Trophoblast cell (in vitro differentiated cells and primary cell): ENCODE data around the gene DSG4.

Experiments used
- DNase-seq, 2 donors: peaks; one replicate each; pipeline ENCODE4 v3.0.0-alpha.2; 2016
- H2AFZ ChIP-seq: 2 replicates; pipeline ENCODE4 v1.6.1; 2013; ENCODE audit warnings: low read length, moderate library complexity, mild to moderate bottlenecking; ENCODE audit not compliant: insufficient read depth, poor library complexity
- H2AK5ac ChIP-seq: 2 replicates; pipeline ENCODE4 v1.6.1; 2013; ENCODE audit warnings: mild to moderate bottlenecking, low read length
- H2BK120ac ChIP-seq: 2 replicates; pipeline ENCODE4 v1.6.1; 2013; ENCODE audit warnings: low read length, mild to moderate bottlenecking, moderate library complexity; ENCODE audit not compliant: insufficient read depth, poor library complexity
- H2BK12ac ChIP-seq: 2 replicates; pipeline ENCODE4 v1.6.1; 2013; ENCODE audit warnings: mild to moderate bottlenecking, low read length, moderate library complexity
- H2BK5ac ChIP-seq: 2 replicates; pipeline ENCODE4 v1.6.1; 2013; ENCODE audit warnings: low read length, low read depth, moderate library complexity, mild to moderate bottlenecking; ENCODE audit not compliant: poor library complexity
- H3K14ac ChIP-seq: 2 replicates; pipeline ENCODE4 v1.6.1; 2013; ENCODE audit warnings: mild to moderate bottlenecking, low read length
- H3K18ac ChIP-seq: 2 replicates; pipeline ENCODE4 v1.6.1; 2013; ENCODE audit warnings: mild to moderate bottlenecking, low read length
- H3K23ac ChIP-seq: 2 replicates; pipeline ENCODE4 v1.6.1; 2013; ENCODE audit warnings: low read length
- H3K27ac ChIP-seq: 2 replicates; pipeline ENCODE4 v1.5.1; 2013; ENCODE audit warnings: low read depth, mild to moderate bottlenecking, inconsistent platforms, low read length, moderate library complexity
- H3K27me3 ChIP-seq: 2 replicates; pipeline ENCODE4 v1.6.1; 2013; ENCODE audit warnings: inconsistent platforms, mild to moderate bottlenecking, low read length, moderate library complexity; ENCODE audit not compliant: insufficient read depth
- H3K36me3 ChIP-seq, 2 experiments: 1 replicate in 1 of 2; 2 replicates in 1 of 2; pipeline ENCODE4 v1.6.1; 2013; ENCODE audit warnings: low read length in 2 of 2, mild to moderate bottlenecking in 2 of 2, moderate library complexity in 1 of 2; ENCODE audit not compliant: insufficient read depth in 2 of 2, control insufficient read depth in 1 of 2
- H3K4ac ChIP-seq: 2 replicates; pipeline ENCODE4 v1.6.1; 2013; ENCODE audit warnings: low read depth, mild to moderate bottlenecking, low read length, moderate library complexity
- H3K4me1 ChIP-seq, 2 experiments: 1 replicate in 1 of 2; 2 replicates in 1 of 2; pipeline ENCODE4 v1.6.1; 2013; ENCODE audit warnings: low read length in 2 of 2, mild to moderate bottlenecking in 2 of 2, moderate library complexity in 1 of 2; ENCODE audit not compliant: insufficient read depth in 2 of 2, control insufficient read depth in 1 of 2
- H3K4me2 ChIP-seq: 2 replicates; pipeline ENCODE4 v1.6.1; 2013; ENCODE audit warnings: inconsistent platforms, mild to moderate bottlenecking, low read length, moderate library complexity
- H3K4me3 ChIP-seq: 2 replicates; pipeline ENCODE4 v1.5.1; 2013; ENCODE audit warnings: mild to moderate bottlenecking, low read depth, low read length, inconsistent platforms
- H3K79me1 ChIP-seq: one replicate; pipeline ENCODE4 v1.6.1; 2013; ENCODE audit warnings: low read length
- H3K79me2 ChIP-seq: 2 replicates; pipeline ENCODE4 v1.6.1; 2013; ENCODE audit warnings: low read length, mild to moderate bottlenecking; ENCODE audit not compliant: control insufficient read depth, insufficient read depth, poor library complexity
- H3K9ac ChIP-seq: 2 replicates; pipeline ENCODE4 v1.6.1; 2013; ENCODE audit warnings: mild to moderate bottlenecking, low read length
- H3K9me3 ChIP-seq: 2 replicates; pipeline ENCODE4 v1.6.1; 2013; ENCODE audit warnings: low read depth, mild to moderate bottlenecking, control low read depth, inconsistent platforms, low read length; ENCODE audit not compliant: insufficient read depth
- H4K12ac ChIP-seq: 2 replicates; pipeline ENCODE4 v1.6.1; 2013; ENCODE audit warnings: low read depth, mild to moderate bottlenecking, low read length, moderate library complexity
- H4K8ac ChIP-seq: 2 replicates; pipeline ENCODE4 v1.6.1; 2013; ENCODE audit warnings: low read depth, mild to moderate bottlenecking, low read length, moderate library complexity
- H4K91ac ChIP-seq: one replicate; pipeline ENCODE4 v1.6.1; 2013; ENCODE audit warnings: low read depth, mild to moderate bottlenecking, low read length, moderate library complexity
- WGBS: extraction: QIAGEN DNeasy Blood & Tissue Kit; methylation state at CpG from one replicate; pipeline ENCODE4 v1.1.7; 2013; ENCODE audit warnings: missing lambda C conversion rate; ENCODE audit not compliant: insufficient read length, insufficient coverage; ENCODE audit errors: extremely low coverage; 5-methylcytosine and 5-hydroxymethylcytosine counted together

The DSG4 gene

GRCh38 chr18:31444142-31444541, 67.6 kb downstream of the DSG4 start:
- H3K4me1 ChIP-seq = no peaks in the 10 kb centered on the region
- H2BK12ac ChIP-seq = no peak overlapping the region
- no peak overlapping the region for H3K4me3 ChIP-seq
- H3K23ac ChIP-seq = no peak overlapping the region
- no peak overlapping the region for H3K27ac ChIP-seq
- WGBS = no CpG with 5 or more reads among the region's 2 CpGs
- no peaks in the 10 kb centered on the region for H3K9me3 ChIP-seq
- no peak overlapping the region for H4K91ac ChIP-seq
- no peaks in the 10 kb centered on the region for H3K79me1 ChIP-seq
- H2BK5ac ChIP-seq = no peak overlapping the region
- H3K27me3 ChIP-seq = no peaks in the 10 kb centered on the region
- no peak overlapping the region for H2AFZ ChIP-seq
- H4K8ac ChIP-seq = no peak overlapping the region
- H2AK5ac ChIP-seq = no peak overlapping the region
- no peaks in the 10 kb centered on the region for H3K79me2 ChIP-seq
- H3K14ac ChIP-seq = no peak overlapping the region
- no peak overlapping the region for H3K9ac ChIP-seq
- no peak overlapping the region for H2BK120ac ChIP-seq
- H3K36me3 ChIP-seq = no peaks in the 10 kb centered on the region
- H3K4ac ChIP-seq = no peak overlapping the region
- DNase-seq = no peak
- no peak overlapping the region for H3K18ac ChIP-seq
- H4K12ac ChIP-seq = no peak overlapping the region
- H3K4me2 ChIP-seq = no peak overlapping the region

- no peak for DNase-seq
- Histone ChIP-seq H2BK12ac (no peak overlapping the region), H2BK5ac (no peak overlapping the region)
Measured at GRCh38 chr18:31445908-31446307, 69.3 kb downstream of the DSG4 start.

GRCh38 chr18:31446854-31447253, 70.3 kb downstream of the DSG4 start:
- Histone ChIP-seq H3K18ac (no peak overlapping the region), H3K9me3 (no peaks in the 10 kb centered on the region), H4K8ac (no peak overlapping the region), H2BK12ac (no peak overlapping the region), H3K36me3 (no peaks in the 10 kb centered on the region), H3K4me2 (no peak overlapping the region), H3K4ac (no peak overlapping the region), H2AFZ (no peak overlapping the region), H3K14ac (no peak overlapping the region), H2AK5ac (no peak overlapping the region), H4K91ac (no peak overlapping the region), H4K12ac (no peak overlapping the region), H3K79me1 (no peaks in the 10 kb centered on the region), H2BK5ac (no peak overlapping the region), H3K27ac (no peak overlapping the region), H3K23ac (no peak overlapping the region), H2BK120ac (no peak overlapping the region), H3K9ac (no peak overlapping the region), H3K27me3 (no peaks in the 10 kb centered on the region), H3K79me2 (no peaks in the 10 kb centered on the region), H3K4me1 (peaks cover 0 to 2% of the 10 kb centered on the region in 2 experiments), H3K4me3 (no peak overlapping the region)
- peak in 1 of 2 donors; percentile 21 for DNase-seq
- no CpG with 5 or more reads among the region's 3 CpGs for WGBS

More at GRCh38 chr18:31445908-31446307, 69.3 kb downstream of the DSG4 start:
- H4K12ac ChIP-seq = no peak overlapping the region
- H3K27ac ChIP-seq = no peak overlapping the region
- no peaks in the 10 kb centered on the region for H3K27me3 ChIP-seq
- H3K79me1 ChIP-seq = no peaks in the 10 kb centered on the region
- H2BK120ac ChIP-seq = no peak overlapping the region
- H3K9me3 ChIP-seq = no peaks in the 10 kb centered on the region
- no peak overlapping the region for H2AFZ ChIP-seq
- H3K4me2 ChIP-seq = no peak overlapping the region
- no peak overlapping the region for H3K4me3 ChIP-seq
- H3K36me3 ChIP-seq = no peaks in the 10 kb centered on the region
- no peak overlapping the region for H3K14ac ChIP-seq
- no peak overlapping the region for H4K91ac ChIP-seq
- H2AK5ac ChIP-seq = no peak overlapping the region
- no peaks in the 10 kb centered on the region for H3K4me1 ChIP-seq
- no peak overlapping the region for H4K8ac ChIP-seq
- H3K18ac ChIP-seq = no peak overlapping the region
- no peak overlapping the region for H3K9ac ChIP-seq
- H3K4ac ChIP-seq = no peak overlapping the region
- H3K23ac ChIP-seq = no peak overlapping the region
- H3K79me2 ChIP-seq = no peaks in the 10 kb centered on the region

GRCh38 chr18:31447530-31448191, 71.1 kb downstream of the DSG4 start, which contains the start of gene DSG3:
Gene DSG3, plus strand, starts transcription at chr18:31447741. Its CDS starts 137 bp downstream, at chr18:31447878.
- Histone ChIP-seq H3K79me1 (no peaks in the 10 kb centered on the region), H3K27ac (no peak within 1 kb of the TSS), H3K27me3 (no peaks in the 10 kb centered on the region), H4K12ac (no peak within 1 kb of the TSS), H3K4ac (no peak within 1 kb of the TSS), H2BK12ac (no peak within 1 kb of the TSS), H3K9me3 (no peaks in the 10 kb centered on the region), H2AK5ac (no peak within 1 kb of the TSS), H3K4me1 (peaks cover 0 to 2% of the 10 kb centered on the region in 2 experiments), H3K18ac (no peak within 1 kb of the TSS), H3K14ac (no peak within 1 kb of the TSS), H2BK120ac (no peak within 1 kb of the TSS), H3K79me2 (no peaks in the 10 kb centered on the region), H3K36me3 (no peaks in the 10 kb centered on the region), H3K4me3 (no peak within 1 kb of the TSS), H4K91ac (no peak within 1 kb of the TSS), H3K9ac (no peak within 1 kb of the TSS), H3K4me2 (no peak within 1 kb of the TSS), H3K23ac (no peak within 1 kb of the TSS), H2AFZ (no peak within 1 kb of the TSS), H4K8ac (no peak within 1 kb of the TSS), H2BK5ac (no peak within 1 kb of the TSS)
- DNase-seq = no peak
- WGBS = no CpG with 5 or more reads among the region's 9 CpGs
